ENCODE results near the gene ERFL.
"Not testable (repeated sequence)": the region's sequence is repeated elsewhere in the genome, so short reads cannot be mapped to it uniquely, and the experiment has no call there.

Gene ERFL

GRCh38 chr19:41956621-41957020 lies 28.4 kb upstream of the ERFL start:
- peaks cover 38% of the 10 kb centered on the region for H3K4me1 Mint-ChIP-seq
- DNase-seq (ENCODE audit: low spot score in 2 of 2), result no peak
- no peak overlapping the region for H3K4me3 Mint-ChIP-seq
- no peak for ATAC-seq
- peaks cover 20% of the 10 kb centered on the region for H3K36me3 Mint-ChIP-seq
- no peak overlapping the region for H3K27ac Mint-ChIP-seq
- no peaks in the 10 kb centered on the region for H3K9me3 Mint-ChIP-seq

- Mint-ChIP-seq H3K4me3 (no peak overlapping the region), H3K36me3 (peaks cover 20% of the 10 kb centered on the region)
- ATAC-seq, result no peak
These were observed 27.3 kb upstream of the ERFL start for GRCh38 chr19:41955521-41955920.

GRCh38 chr19:41951686-41952172 lies 23.5 kb upstream of the ERFL start:
- Mint-ChIP-seq H3K4me3 (peak overlapping the region; percentile 50), H3K9me3 (no peaks in the 10 kb centered on the region), H3K4me1 (peaks cover 37% of the 10 kb centered on the region), H3K27ac (peak overlapping the region; percentile 86), H3K36me3 (peaks cover 21% of the 10 kb centered on the region)
- ATAC-seq (peak; percentile 83), DNase-seq (ENCODE audit: low spot score in 2 of 2) (peak; percentile 94 to 97)

More at GRCh38 chr19:41955521-41955920, 27.3 kb upstream of the ERFL start:
- DNase-seq (ENCODE audit: low spot score in 2 of 2), result no peak
- Mint-ChIP-seq H3K4me1 (peaks cover 41% of the 10 kb centered on the region), H3K9me3 (no peaks in the 10 kb centered on the region), H3K27ac (no peak overlapping the region)

GRCh38 chr19:41947091-41947490 lies 18.8 kb upstream of the ERFL start:
- H3K4me1 Mint-ChIP-seq, result peaks cover 63% of the 10 kb centered on the region
- H3K27ac Mint-ChIP-seq, result peak overlapping the region; percentile 90
- peak overlapping the region; percentile 60 for H3K4me3 Mint-ChIP-seq
- no peaks in the 10 kb centered on the region for H3K9me3 Mint-ChIP-seq
- DNase-seq (ENCODE audit: low spot score in 2 of 2), result no peak
- H3K36me3 Mint-ChIP-seq, result peaks cover 35% of the 10 kb centered on the region
- peak; percentile 14 for ATAC-seq

- H3K4me1 Mint-ChIP-seq, result peaks cover 64% of the 10 kb centered on the region
- no peaks in the 10 kb centered on the region for H3K9me3 Mint-ChIP-seq
- ATAC-seq, result peak; percentile 97
- peaks cover 35% of the 10 kb centered on the region for H3K36me3 Mint-ChIP-seq
- peak overlapping the region; percentile 94 for H3K27ac Mint-ChIP-seq
- peak; percentile 69 to 91 for DNase-seq (ENCODE audit: low spot score in 2 of 2)
- H3K4me3 Mint-ChIP-seq, result peak overlapping the region; percentile 60
These were observed 17.0 kb upstream of the ERFL start for GRCh38 chr19:41945135-41945766.

- DNase-seq (ENCODE audit: low spot score in 2 of 2), result no peak
- peaks cover 35% of the 10 kb centered on the region for H3K36me3 Mint-ChIP-seq
- no peaks in the 10 kb centered on the region for H3K9me3 Mint-ChIP-seq
- no peak for ATAC-seq
- peak overlapping the region; percentile 60 for H3K4me3 Mint-ChIP-seq
- peaks cover 59% of the 10 kb centered on the region for H3K4me1 Mint-ChIP-seq
- H3K27ac Mint-ChIP-seq, result peak overlapping the region; percentile 94
These were observed 16.1 kb upstream of the ERFL start for GRCh38 chr19:41944336-41944735.

GRCh38 chr19:41941410-41942202 lies 13.4 kb upstream of the ERFL start:
- Mint-ChIP-seq H3K27ac (peak overlapping the region; percentile 58), H3K9me3 (no peaks in the 10 kb centered on the region), H3K4me1 (peaks cover 53% of the 10 kb centered on the region), H3K4me3 (peak overlapping the region; percentile 75), H3K36me3 (peaks cover 29% of the 10 kb centered on the region)
- ATAC-seq, result no peak
- DNase-seq (ENCODE audit: low spot score in 2 of 2), result no peak

- ATAC-seq (no peak), DNase-seq (ENCODE audit: low spot score in 2 of 2) (no peak)
- H3K4me3 Mint-ChIP-seq, result peak overlapping the region; percentile 75
- peak overlapping the region; percentile 79 for H3K27ac Mint-ChIP-seq
- no peaks in the 10 kb centered on the region for H3K9me3 Mint-ChIP-seq
- H3K36me3 Mint-ChIP-seq, result peaks cover 26% of the 10 kb centered on the region
- peaks cover 54% of the 10 kb centered on the region for H3K4me1 Mint-ChIP-seq
These were observed 12.6 kb upstream of the ERFL start for GRCh38 chr19:41940731-41941409.

GRCh38 chr19:41939861-41940730 lies 11.8 kb upstream of the ERFL start:
- Mint-ChIP-seq H3K36me3 (peaks cover 19% of the 10 kb centered on the region), H3K9me3 (no peaks in the 10 kb centered on the region), H3K27ac (peak overlapping the region; percentile 79), H3K4me3 (peak overlapping the region; percentile 75), H3K4me1 (peaks cover 53% of the 10 kb centered on the region)
- ATAC-seq, result no peak
- no peak for DNase-seq (ENCODE audit: low spot score in 2 of 2)

GRCh38 chr19:41939209-41939608 lies 11.0 kb upstream of the ERFL start:
- DNase-seq (ENCODE audit: low spot score in 2 of 2); H3K9me3 Mint-ChIP-seq; ATAC-seq: not testable (repeated sequence)
- Mint-ChIP-seq H3K36me3 (peaks cover 14% of the 10 kb centered on the region), H3K27ac (peak overlapping the region; percentile 79), H3K4me3 (peak overlapping the region; percentile 75), H3K4me1 (peaks cover 53% of the 10 kb centered on the region)

- Mint-ChIP-seq H3K4me3 (no peak overlapping the region), H3K27ac (no peak overlapping the region), H3K36me3 (peaks cover 8% of the 10 kb centered on the region), H3K4me1 (peaks cover 56% of the 10 kb centered on the region), H3K9me3 (no peaks in the 10 kb centered on the region)
- ATAC-seq (no peak), DNase-seq (ENCODE audit: low spot score in 2 of 2) (no peak)
These were observed 9.5 kb upstream of the ERFL start for GRCh38 chr19:41937525-41938468.

- ATAC-seq (no peak), DNase-seq (ENCODE audit: low spot score in 2 of 2) (no peak)
- no peaks in the 10 kb centered on the region for H3K9me3 Mint-ChIP-seq
- H3K4me3 Mint-ChIP-seq, result peak overlapping the region; percentile 34
- peaks cover 6% of the 10 kb centered on the region for H3K36me3 Mint-ChIP-seq
- H3K27ac Mint-ChIP-seq, result peak overlapping the region; percentile 70
- H3K4me1 Mint-ChIP-seq, result peaks cover 60% of the 10 kb centered on the region
These were observed 8.7 kb upstream of the ERFL start for GRCh38 chr19:41936961-41937360.

GRCh38 chr19:41936416-41936850 lies 8.2 kb upstream of the ERFL start:
- H3K4me1 Mint-ChIP-seq, result peaks cover 55% of the 10 kb centered on the region
- H3K4me3 Mint-ChIP-seq, result peak overlapping the region; percentile 34
- DNase-seq (ENCODE audit: low spot score in 2 of 2) (peak in 1 of 2 donors; percentile 70), ATAC-seq (peak; percentile 89)
- H3K36me3 Mint-ChIP-seq, result peaks cover 6% of the 10 kb centered on the region
- no peaks in the 10 kb centered on the region for H3K9me3 Mint-ChIP-seq
- H3K27ac Mint-ChIP-seq, result peak overlapping the region; percentile 70
